Endothelial cell of umbilical vein (primary cell): ENCODE measurements around the gene CHN1. TPM values are rescaled to one million over a fixed set of nuclear protein-coding genes. Genes with fewer than 3 reads are reported as not detected.

Experiments used
- BruUV-seq: library from RNA; stranded (reverse); fragments of 400-500 nt; replicated peaks from 2 replicates; lab custom pipeline; 2021; lab: Mats Ljungman, UMichigan
- CTCF ChIA-PET: fragments of 300-600, 350-600 bp; sonication (Branson Sonifier 250); formaldehyde crosslinking; loops from one replicate; lab custom pipeline; 2021; ENCODE audit warnings: antibody characterized with exemption, inconsistent platforms; lab: Charles Lee
- POLR2A ChIA-PET: fragments of 300-600, 350-600 bp; sonication (Branson Sonifier 250); formaldehyde crosslinking; loops from one replicate; lab custom pipeline; 2021; ENCODE audit warnings: antibody characterized with exemption, inconsistent platforms; lab: Charles Lee
- DNase-seq: peaks from one replicate; pipeline ENCODE4 v3.0.0-alpha.2; 2011; ENCODE audit warnings: low read depth, low spot score
- FAIRE-seq: peaks from 2 replicates; lab custom pipeline; 2011; peaks lifted over from hg19 to GRCh38; lab: Jason Lieb, UNC
- H2AFZ ChIP-seq: 2 replicates; pipeline ENCODE4 v1.6.0; 2012; ENCODE audit warnings: low read depth, low read length, control low read depth, inconsistent platforms
- H3K27ac ChIP-seq: 2 replicates; pipeline ENCODE4 v1.5.1; 2011; ENCODE audit warnings: low read depth, mild to moderate bottlenecking, control low read depth, low read length, moderate library complexity; ENCODE audit not compliant: insufficient read depth
- H3K27me3 ChIP-seq, 2 experiments: 2 replicates each; pipeline versions ENCODE4 v1.6.0 to v1.6.1; 2011; ENCODE audit warnings: low read length in 2 of 2, mixed read lengths in 1 of 2; ENCODE audit not compliant: control insufficient read depth in 2 of 2, insufficient read depth in 2 of 2
- H3K36me3 ChIP-seq, 2 experiments: 2 replicates in 1 of 2; 3 replicates in 1 of 2; pipeline ENCODE4 v1.5.1; 2011; ENCODE audit warnings: low read length in 2 of 2, mild to moderate bottlenecking in 1 of 2, moderate library complexity in 1 of 2; ENCODE audit not compliant: control insufficient read depth in 2 of 2, insufficient read depth in 2 of 2; ENCODE audit errors: extremely low read depth in 1 of 2
- H3K4me1 ChIP-seq: 3 replicates; pipeline ENCODE4 v1.5.1; 2011; ENCODE audit warnings: mild to moderate bottlenecking, low read length; ENCODE audit not compliant: control insufficient read depth, insufficient read depth; ENCODE audit errors: extremely low read depth
- H3K4me2 ChIP-seq: 2 replicates; pipeline ENCODE4 v1.6.1; 2011; ENCODE audit warnings: low read length, control low read depth, mixed read lengths; ENCODE audit not compliant: insufficient read depth
- H3K4me3 ChIP-seq, 3 experiments: fragments of 200-600 bp in 1 of 3; sonication (generic), shearing (Covaris generic) in 1 of 3; replicated peaks in 1 of 3; 2 replicates each; pipeline ENCODE4 v1.5.1; 2011 to 2016; ENCODE audit warnings: control low read depth in 3 of 3, low read length in 3 of 3, mild to moderate bottlenecking in 2 of 3, inconsistent platforms in 1 of 3, low read depth in 1 of 3, moderate library complexity in 1 of 3; ENCODE audit not compliant: insufficient read depth in 1 of 3
- H3K79me2 ChIP-seq: 2 replicates; pipeline ENCODE4 v1.6.0; 2012; ENCODE audit warnings: low read length, inconsistent platforms; ENCODE audit not compliant: control insufficient read depth, insufficient read depth
- H3K9ac ChIP-seq: replicated peaks from 2 replicates; pipeline ENCODE3; 2011; ENCODE audit warnings: low read length, control low read depth; ENCODE audit not compliant: insufficient read depth; ENCODE audit errors: extremely low read depth
- H3K9me1 ChIP-seq: replicated peaks from 3 replicates; pipeline ENCODE4 v1.6.0; 2011; ENCODE audit warnings: mild to moderate bottlenecking, low read length; ENCODE audit not compliant: control insufficient read depth, insufficient read depth; ENCODE audit errors: extremely low read depth
- H3K9me3 ChIP-seq: replicated peaks from 2 replicates; pipeline ENCODE4 v1.5.1; 2012; ENCODE audit warnings: low read length, inconsistent platforms; ENCODE audit not compliant: control insufficient read depth, insufficient read depth
- H4K20me1 ChIP-seq: replicated peaks from 2 replicates; pipeline ENCODE3; 2011; ENCODE audit warnings: mild to moderate bottlenecking, low read length; ENCODE audit not compliant: control insufficient read depth, insufficient read depth; ENCODE audit errors: extremely low read depth
- CTCF ChIP-seq, 2 donors: IDR thresholded peaks; 1 replicate in 1 of 2; 2 replicates in 1 of 2; pipeline ENCODE4 v1.5.1; 2011; ENCODE audit warnings: low read length in 2 of 2, mild to moderate bottlenecking in 2 of 2, moderate library complexity in 2 of 2, control low read depth in 1 of 2, inconsistent platforms in 1 of 2, low read depth in 1 of 2; ENCODE audit not compliant: insufficient read depth in 1 of 2; ENCODE audit errors: extremely low read depth in 1 of 2
- EZH2 ChIP-seq: IDR thresholded peaks from 2 replicates; pipeline ENCODE4 v1.6.1; 2012; ENCODE audit warnings: borderline replicate concordance, low read depth, mild to moderate bottlenecking, moderate library complexity, low read length, inconsistent platforms; ENCODE audit not compliant: severe bottlenecking
- FOS ChIP-seq: IDR thresholded peaks from 2 replicates; pipeline ENCODE4 v1.6.1; 2011; ENCODE audit warnings: mild to moderate bottlenecking, low read length, moderate library complexity, borderline replicate concordance; ENCODE audit not compliant: insufficient read depth
- GATA2 ChIP-seq: IDR thresholded peaks from 2 replicates; pipeline ENCODE4 v1.7.0; 2011; ENCODE audit warnings: low read depth, mild to moderate bottlenecking, moderate library complexity, mixed read lengths, low read length; ENCODE audit not compliant: insufficient read length, insufficient read depth
- JUN ChIP-seq: IDR thresholded peaks from 2 replicates; pipeline ENCODE4 v1.6.1; 2011; ENCODE audit warnings: borderline replicate concordance, low read depth; ENCODE audit not compliant: insufficient read length, insufficient read depth
- MAX ChIP-seq: IDR thresholded peaks from 2 replicates; pipeline ENCODE4 v1.6.1; 2011; ENCODE audit not compliant: insufficient read depth, insufficient read length
- MYC ChIP-seq: IDR thresholded peaks from one replicate; pipeline ENCODE4 v1.6.1; 2011; ENCODE audit warnings: mild to moderate bottlenecking, low read depth, low read length
- POLR2A ChIP-seq: IDR thresholded peaks from 2 replicates; pipeline ENCODE4 v1.6.1; 2012; ENCODE audit warnings: low read depth, mild to moderate bottlenecking, control low read depth, low read length
- POLR2AphosphoS5 ChIP-seq: IDR thresholded peaks from 2 replicates; pipeline ENCODE4 v1.6.1; 2012; ENCODE audit warnings: low read depth, mild to moderate bottlenecking, control low read depth, low read length, moderate library complexity; ENCODE audit not compliant: insufficient read depth
- dilution Hi-C: fragments of 300-500 bp; cut with MboI; formaldehyde crosslinking; loops from one replicate; pipeline ENCODE4 v1.15.0; 2019; ENCODE audit warnings: low sequenced_read_pairs; ENCODE audit not compliant: extremely low pct_ligation_motif_present
- intact Hi-C: fragments of 100-400 bp; cut with micrococcal nuclease; formaldehyde crosslinking; loops from one replicate; pipeline ENCODE4 v1.10.0; 2022
- polyA plus RNA-seq, 4 experiments: library from polyadenylated mRNA; depleted of rRNA in 3 of 4; stranded (reverse) in 3 of 4; unstranded in 1 of 4; fragments of >200 nt; gene quantifications; 2 replicates each; pipeline versions ENCODE4 v1.2.1 to v1.2.3, GENCODE V29; 2011 to 2012; ENCODE audit warnings: missing spikeins in 1 of 4
- total RNA-seq: library from RNA; stranded (reverse); gene quantifications from 2 replicates; pipeline ENCODE4 v1.2.3, GENCODE V29; 2021

Gene CHN1
- total and polyA plus RNA-seq, 2 donors (not counting 3 experiments of a cell fraction or from before 2014, with no cell fraction given): 23.3 to 24.9 TPM

DNA sequence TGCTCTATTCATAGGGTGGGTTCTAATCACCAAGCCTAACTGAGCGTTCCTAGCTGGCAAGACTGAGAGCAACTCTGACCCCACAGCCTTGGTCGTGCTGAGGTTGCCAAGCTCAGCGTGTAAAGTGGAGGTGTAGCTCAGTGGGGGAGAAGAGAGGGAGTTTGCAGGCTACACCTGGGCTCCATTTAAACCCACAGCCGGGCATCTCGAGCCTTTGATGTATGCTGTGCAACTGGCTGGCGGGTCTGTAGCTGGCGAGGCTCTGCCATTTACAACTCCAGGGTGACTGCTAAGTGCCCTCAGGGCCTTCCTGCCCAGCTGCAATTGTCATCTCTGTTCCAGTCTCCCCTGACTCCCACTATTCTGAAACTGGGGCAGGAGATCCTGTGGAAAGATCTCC, 220.9 kb downstream of the CHN1 start:
- no peak overlapping the region for H3K4me2 ChIP-seq
- H3K9me3 ChIP-seq: no peaks in the 10 kb centered on the region
- H2AFZ ChIP-seq: no peak overlapping the region
- H3K9ac ChIP-seq: no peak overlapping the region
- H3K79me2 ChIP-seq: no peaks in the 10 kb centered on the region
- no peaks in the 10 kb centered on the region for H3K36me3 ChIP-seq
- H3K4me1 ChIP-seq: peaks cover 13% of the 10 kb centered on the region
- H3K27ac ChIP-seq: no peak overlapping the region
- no TSS peak for BruUV-seq
- FAIRE-seq (no peak), DNase-seq (no peak)
- ChIA-PET CTCF (interaction anchor here (1.6 to 3.2 kb wide), 2 partner anchors 9 to 13 kb away, joined by 7 to 8 read pairs; no protein-coding TSS in a partner anchor), POLR2A (no interaction called here)
- TF ChIP-seq MYC (no peak), CTCF (IDR thresholded peaks at IDR 0.05; ENCODE audit: extremely low read depth in 1 of 2, insufficient read depth in 1 of 2, low read depth in 1 of 2, low read length in 2 of 2) (no peak), GATA2 (no peak), EZH2 (no peak), FOS (no peak), POLR2AphosphoS5 (no peak), JUN (no peak), POLR2A (no peak), MAX (no peak)
- no peak overlapping the region for H3K4me3 ChIP-seq
- intact Hi-C loops (no loop called here), dilution Hi-C loops (no loop called here)
- H3K9me1 ChIP-seq: no peaks in the 10 kb centered on the region
- no peaks in the 10 kb centered on the region for H4K20me1 ChIP-seq
- no peaks in the 10 kb centered on the region for H3K27me3 ChIP-seq
